ENCODE results near the gene UBASH3A. TPM values are rescaled to one million over a fixed set of nuclear protein-coding genes. Genes with fewer than 3 reads are reported as not detected.

UBASH3A gene
- total RNA-seq, 2 donors from 2014 or later: 0.93 to 1.5 TPM

- Histone ChIP-seq H3K36me3 (no peaks in the 10 kb centered on the region), H3K9ac (ENCODE audit: low read depth in 2 of 2, low read length in 2 of 2) (peak overlapping the region in 1 of 2 donors; percentile 63), H3K9me3 (no peaks in the 10 kb centered on the region), H3K4me3 (no peak overlapping the region), H3K27ac (peak overlapping the region; percentile 70), H3K27me3 (no peaks in the 10 kb centered on the region), H3K4me1 (no peaks in the 10 kb centered on the region)
- TF ChIP-seq CTCF (IDR thresholded peaks at IDR 0.05): no peak
- DNase-seq: peak; percentile 85
- intact Hi-C loops (cut with DNase I): no loop called here
Observed at GRCh38 chr21:42375506-42375905, 28.2 kb upstream of the UBASH3A start.

DNA sequence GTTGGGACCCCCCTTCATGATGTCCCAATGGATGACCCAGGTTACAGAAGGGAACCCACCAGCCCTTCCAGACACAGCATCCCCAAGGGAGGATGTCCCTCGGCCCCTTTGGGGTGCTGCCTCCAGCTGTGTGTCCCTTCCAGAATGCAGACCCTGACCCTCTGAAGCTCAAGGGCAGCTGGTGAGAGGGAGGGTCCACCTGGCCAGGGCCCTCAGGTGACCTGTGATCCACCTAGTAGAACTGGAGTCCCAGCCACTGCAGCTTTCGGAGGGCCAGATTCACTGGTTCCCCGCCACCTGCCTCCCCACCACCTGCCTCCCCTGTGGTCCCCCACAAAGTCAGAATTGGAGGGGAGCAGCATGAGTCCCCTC lies 27.8 kb upstream of the UBASH3A start:
- Histone ChIP-seq H3K27ac (peak overlapping the region; percentile 70), H3K9ac (ENCODE audit: low read depth in 2 of 2, low read length in 2 of 2) (peak overlapping the region in 1 of 2 donors; percentile 63), H3K9me3 (no peaks in the 10 kb centered on the region), H3K4me3 (no peak overlapping the region), H3K4me1 (no peaks in the 10 kb centered on the region), H3K36me3 (no peaks in the 10 kb centered on the region), H3K27me3 (no peaks in the 10 kb centered on the region)
- DNase-seq: no peak
- no peak for TF ChIP-seq CTCF (IDR thresholded peaks at IDR 0.05)
- intact Hi-C loops (cut with DNase I): no loop called here

DNA sequence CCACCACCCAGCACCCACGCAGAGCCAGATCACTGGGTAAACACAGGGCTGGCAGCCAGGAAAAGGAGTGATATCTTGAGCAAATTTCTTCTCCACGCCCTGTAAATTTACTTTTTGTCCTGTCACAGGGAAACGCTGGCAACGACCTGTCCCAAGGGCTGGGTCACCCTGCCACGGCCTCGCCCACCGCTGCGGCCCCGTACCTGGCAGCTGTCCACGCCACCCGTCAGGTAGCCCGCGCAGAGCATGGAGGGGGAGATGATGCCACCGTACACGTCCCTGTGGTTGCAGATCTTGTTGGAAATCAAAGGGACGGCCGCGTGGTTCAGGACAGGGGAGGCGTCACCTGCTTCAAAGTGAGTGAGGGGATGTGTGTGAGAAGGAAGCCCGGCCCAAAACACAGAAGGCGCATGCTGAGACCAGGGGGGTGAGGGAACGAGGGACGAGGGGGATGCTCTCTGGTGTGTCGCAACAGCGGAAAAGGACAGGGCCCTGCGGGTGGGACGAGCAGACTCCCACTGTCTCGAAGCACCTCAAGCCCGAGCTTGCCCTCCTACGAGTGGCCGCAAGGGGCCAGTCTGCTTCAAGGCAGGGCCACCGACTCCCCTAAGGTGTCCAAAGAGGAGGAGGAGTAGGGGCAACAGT lies 27.2 kb upstream of the UBASH3A start:
- peak overlapping the region in 1 of 2 donors; percentile 63 for H3K9ac ChIP-seq (ENCODE audit: low read depth in 2 of 2, low read length in 2 of 2)
- H3K36me3 ChIP-seq: no peaks in the 10 kb centered on the region
- H3K4me3 ChIP-seq: no peak overlapping the region
- H3K27ac ChIP-seq: peak overlapping the region; percentile 70
- H3K9me3 ChIP-seq: no peaks in the 10 kb centered on the region
- H3K4me1 ChIP-seq: no peaks in the 10 kb centered on the region
- TF ChIP-seq CTCF (IDR thresholded peaks at IDR 0.05): peak; percentile 31
- peak; percentile 83 for DNase-seq
- intact Hi-C loops (cut with DNase I): no loop called here
- no peaks in the 10 kb centered on the region for H3K27me3 ChIP-seq

- intact Hi-C loops (cut with DNase I): no loop called here
- no peaks in the 10 kb centered on the region for H3K36me3 ChIP-seq
- no peak for DNase-seq
Observed at GRCh38 chr21:42377211-42377950, 26.3 kb upstream of the UBASH3A start.

DNA sequence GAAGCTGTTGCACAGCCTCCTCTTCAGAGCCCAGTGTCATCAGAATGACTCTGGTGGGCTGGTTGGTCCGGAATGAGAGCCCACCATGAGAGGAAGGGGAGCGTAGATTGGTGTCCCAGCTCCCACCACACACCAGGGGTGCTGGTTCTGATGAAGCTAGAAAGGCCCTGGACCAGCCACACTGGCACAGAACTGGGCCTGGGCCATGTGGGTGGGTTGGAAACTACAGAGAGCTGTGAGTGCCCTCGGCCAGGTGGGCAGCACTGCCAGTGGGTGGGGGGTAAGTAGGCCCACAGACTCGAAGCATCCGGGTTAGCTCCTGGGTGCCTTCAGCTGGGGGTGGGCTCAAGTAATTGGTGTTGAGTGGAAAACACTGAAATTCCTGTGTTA lies 25.8 kb upstream of the UBASH3A start:
- H3K9ac ChIP-seq (ENCODE audit: low read depth in 2 of 2, low read length in 2 of 2): no peak overlapping the region
- H3K9me3 ChIP-seq: no peaks in the 10 kb centered on the region
- no peaks in the 10 kb centered on the region for H3K36me3 ChIP-seq
- H3K27ac ChIP-seq: no peak overlapping the region
- TF ChIP-seq CTCF (IDR thresholded peaks at IDR 0.05): no peak
- no peak overlapping the region for H3K4me3 ChIP-seq
- no peak for DNase-seq
- no peaks in the 10 kb centered on the region for H3K4me1 ChIP-seq
- intact Hi-C loops (cut with DNase I): no loop called here
- H3K27me3 ChIP-seq: no peaks in the 10 kb centered on the region

More at GRCh38 chr21:42377211-42377950, 26.3 kb upstream of the UBASH3A start:
- no peaks in the 10 kb centered on the region for H3K27me3 ChIP-seq
- no peaks in the 10 kb centered on the region for H3K9me3 ChIP-seq
- no peak overlapping the region for H3K4me3 ChIP-seq
- no peak overlapping the region for H3K27ac ChIP-seq
- no peak for TF ChIP-seq CTCF (IDR thresholded peaks at IDR 0.05)
- peak overlapping the region in 1 of 2 donors; percentile 63 for H3K9ac ChIP-seq (ENCODE audit: low read depth in 2 of 2, low read length in 2 of 2)
- no peaks in the 10 kb centered on the region for H3K4me1 ChIP-seq
